ENCODE data around the gene RHOB.

Gene RHOB

GRCh38 chr2:20438334-20439192 is 8.3 kb upstream of the RHOB start:
- peak; percentile 35 for ATAC-seq
- no peak for TF ChIP-seq GLIS3 (CRISPR knock-in tag; IDR thresholded peaks at IDR 0.05)
- no peak for TF ChIP-seq SNAI2 (CRISPR knock-in tag; IDR thresholded peaks at IDR 0.05)
- TF ChIP-seq ZNF8 (CRISPR knock-in tag; IDR thresholded peaks at IDR 0.05), result no peak
- TF ChIP-seq ARNTL (CRISPR knock-in tag; IDR thresholded peaks at IDR 0.05; ENCODE audit: borderline replicate concordance, low read depth), result no peak
- TF ChIP-seq ESRRG (CRISPR knock-in tag; IDR thresholded peaks at IDR 0.05), result no peak
- no peak for TF ChIP-seq ZNF565 (CRISPR knock-in tag; conservative IDR thresholded peaks at IDR 0.05; ENCODE audit: low read depth)
- TF ChIP-seq CSDC2 (CRISPR knock-in tag; IDR thresholded peaks at IDR 0.05), result no peak
- no peak for TF ChIP-seq RARB (CRISPR knock-in tag; IDR thresholded peaks at IDR 0.05)
- no peak for TF ChIP-seq ISL1 (CRISPR knock-in tag; IDR thresholded peaks at IDR 0.05)
- no peak for TF ChIP-seq ZFP3 (CRISPR knock-in tag; IDR thresholded peaks at IDR 0.05)
- no peak for TF ChIP-seq CREB5 (CRISPR knock-in tag; IDR thresholded peaks at IDR 0.05; ENCODE audit: low read depth)
- TF ChIP-seq PATZ1 (CRISPR knock-in tag; IDR thresholded peaks at IDR 0.05; ENCODE audit: borderline replicate concordance), result no peak
- TF ChIP-seq ZFP30 (CRISPR knock-in tag; IDR thresholded peaks at IDR 0.05), result no peak

- peak; percentile 16; the same call in 1 of the 3 replicates for ATAC-seq
- no peak for TF ChIP-seq GLIS3 (CRISPR knock-in tag; IDR thresholded peaks at IDR 0.05)
- TF ChIP-seq SNAI2 (CRISPR knock-in tag; IDR thresholded peaks at IDR 0.05), result no peak
- TF ChIP-seq ZFP3 (CRISPR knock-in tag; IDR thresholded peaks at IDR 0.05), result no peak
- no peak for TF ChIP-seq ZNF565 (CRISPR knock-in tag; conservative IDR thresholded peaks at IDR 0.05; ENCODE audit: low read depth)
- no peak for TF ChIP-seq PATZ1 (CRISPR knock-in tag; IDR thresholded peaks at IDR 0.05; ENCODE audit: borderline replicate concordance)
- no peak for TF ChIP-seq TCF4 (CRISPR knock-in tag; IDR thresholded peaks at IDR 0.05; ENCODE audit: borderline replicate concordance)
- no peak for TF ChIP-seq ZNF70 (CRISPR knock-in tag; IDR thresholded peaks at IDR 0.05)
- no peak for TF ChIP-seq ISL1 (CRISPR knock-in tag; IDR thresholded peaks at IDR 0.05)
- TF ChIP-seq CSDC2 (CRISPR knock-in tag; IDR thresholded peaks at IDR 0.05), result no peak
- TF ChIP-seq ZFP30 (CRISPR knock-in tag; IDR thresholded peaks at IDR 0.05), result no peak
- TF ChIP-seq ARNTL (CRISPR knock-in tag; IDR thresholded peaks at IDR 0.05; ENCODE audit: borderline replicate concordance, low read depth), result no peak
Measured at GRCh38 chr2:20439193-20439475, 7.7 kb upstream of the RHOB start.

GRCh38 chr2:20439503-20439902 is 7.4 kb upstream of the RHOB start:
- TF ChIP-seq OSR1 (CRISPR knock-in tag; IDR thresholded peaks at IDR 0.05) (no peak), SNAI2 (CRISPR knock-in tag; IDR thresholded peaks at IDR 0.05) (no peak), PATZ1 (CRISPR knock-in tag; IDR thresholded peaks at IDR 0.05; ENCODE audit: borderline replicate concordance) (no peak), ESRRG (CRISPR knock-in tag; IDR thresholded peaks at IDR 0.05) (no peak), ZC3H10 (CRISPR knock-in tag; IDR thresholded peaks at IDR 0.05) (no peak), RARB (CRISPR knock-in tag; IDR thresholded peaks at IDR 0.05) (no peak), ZFP3 (CRISPR knock-in tag; IDR thresholded peaks at IDR 0.05) (no peak), ZNF70 (CRISPR knock-in tag; IDR thresholded peaks at IDR 0.05) (no peak), ARNTL (CRISPR knock-in tag; IDR thresholded peaks at IDR 0.05; ENCODE audit: borderline replicate concordance, low read depth) (no peak), TOX (CRISPR knock-in tag; IDR thresholded peaks at IDR 0.05; ENCODE audit: borderline replicate concordance) (no peak), CSRNP3 (CRISPR knock-in tag; IDR thresholded peaks at IDR 0.05) (no peak), GLIS3 (CRISPR knock-in tag; IDR thresholded peaks at IDR 0.05) (no peak), CREB5 (CRISPR knock-in tag; IDR thresholded peaks at IDR 0.05; ENCODE audit: low read depth) (no peak), PPARA (CRISPR knock-in tag; IDR thresholded peaks at IDR 0.05; ENCODE audit: borderline replicate concordance) (no peak), ZNF565 (CRISPR knock-in tag; conservative IDR thresholded peaks at IDR 0.05; ENCODE audit: low read depth) (no peak), BACH2 (CRISPR knock-in tag; IDR thresholded peaks at IDR 0.05; ENCODE audit: borderline replicate concordance) (no peak), ZNF8 (CRISPR knock-in tag; IDR thresholded peaks at IDR 0.05) (no peak)
- no peak for ATAC-seq

Measured in SK-N-SH treated with all-trans-retinoic acid at 6 μM for 48 hours (cell line).